Naive thymus-derived CD8-positive, alpha-beta T cell (primary cell): Measurements from ENCODE around the gene PANX2. TPM values are rescaled to one million over a fixed set of nuclear protein-coding genes. Genes with fewer than 3 reads are reported as not detected.

Source experiments
- ATAC-seq, 2 donors: fragments of 150-1000 bp; cut with Tn5 transposase in 1 of 2; sonication (Bioruptor Pico), chemical (Tn5 transposase) in 1 of 2; 1 replicate in 1 of 2; 2 replicates in 1 of 2; pipeline ENCODE4 v1.10.0; 2021; ENCODE audit warnings: mild to moderate bottlenecking in 2 of 2, moderate library complexity in 2 of 2
- POLR2A ChIA-PET: fragments of 350-600 bp; sonication (Branson Sonifier 250); formaldehyde crosslinking; loops from one replicate; lab custom pipeline; 2021; ENCODE audit warnings: antibody characterized with exemption; lab: Charles Lee
- DNase-seq, 10 donors: peaks; one replicate each; pipeline versions ENCODE4 v3.0.0 to v3.0.0-alpha.2; 2020 to 2022
- H3K27ac Mint-ChIP-seq, 10 donors: one replicate each; pipeline ENCODE4 v1.8.0; 2020 to 2022; ENCODE audit warnings: mild to moderate bottlenecking in 10 of 10, mixed read lengths in 10 of 10, moderate library complexity in 4 of 10, inconsistent platforms in 1 of 10
- H3K27me3 Mint-ChIP-seq, 5 donors: one replicate each; pipeline ENCODE4 v1.8.0; 2021 to 2022; ENCODE audit warnings: mixed read lengths in 5 of 5
- H3K36me3 Mint-ChIP-seq, 3 donors: one replicate each; pipeline ENCODE4 v1.8.0; 2020 to 2022; ENCODE audit warnings: mixed read lengths in 3 of 3, mild to moderate bottlenecking in 2 of 3, inconsistent platforms in 1 of 3
- H3K4me1 Mint-ChIP-seq, 4 donors: one replicate each; pipeline ENCODE4 v1.8.0; 2021 to 2022; ENCODE audit warnings: mixed read lengths in 4 of 4
- H3K4me3 Mint-ChIP-seq, 10 donors: one replicate each; pipeline ENCODE4 v1.8.0; 2020 to 2022; ENCODE audit warnings: mild to moderate bottlenecking in 10 of 10, mixed read lengths in 10 of 10, moderate library complexity in 6 of 10, inconsistent platforms in 1 of 10
- H3K9me3 Mint-ChIP-seq, 9 donors: one replicate each; pipeline ENCODE4 v1.8.0; 2020 to 2022; ENCODE audit warnings: mixed read lengths in 9 of 9, mild to moderate bottlenecking in 3 of 9, inconsistent platforms in 1 of 9, moderate library complexity in 1 of 9
- polyA plus RNA-seq, 3 donors: library from polyadenylated mRNA; unstranded; fragments of 300-500 nt; fragmentation: Illumina TruSeq; gene quantifications; one replicate each; pipeline ENCODE4 v1.2.3, GENCODE V29; 2021
- total RNA-seq, 8 experiments: library from RNA in 2 of 8; stranded (reverse) in 2 of 8; gene quantifications; one replicate each; pipeline ENCODE4 v1.2.3 and lab custom pipeline; 2021 to 2026

The PANX2 gene
- total and polyA plus RNA-seq, 5 experiments from 2014 or later: 0.25 to 0.26 TPM; not detected in 3

DNA sequence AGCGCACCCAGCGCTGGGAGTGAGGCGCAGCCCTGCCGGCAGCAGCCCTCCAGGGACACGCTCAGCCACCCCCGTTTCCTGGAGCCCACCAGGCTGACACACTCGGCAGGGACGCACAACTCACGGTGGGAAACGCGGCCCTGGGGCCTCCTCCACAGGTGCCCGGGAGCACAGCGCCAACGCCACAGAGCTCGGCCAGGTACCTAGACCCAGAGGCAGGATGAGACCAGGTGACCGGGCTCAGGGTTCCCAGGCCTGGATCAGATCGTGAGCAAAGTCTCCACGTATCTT, 56.3 kb downstream of the PANX2 start:
- peaks cover 3 to 10% (median 8%) of the 10 kb centered on the region in 4 donors for H3K4me1 Mint-ChIP-seq
- H3K9me3 Mint-ChIP-seq: no peaks in the 10 kb centered on the region
- H3K27ac Mint-ChIP-seq: no peak overlapping the region
- H3K4me3 Mint-ChIP-seq: no peak overlapping the region
- no peak for ATAC-seq
- peaks cover 0 to 68% (median 10%) of the 10 kb centered on the region in 3 donors for H3K36me3 Mint-ChIP-seq
- POLR2A ChIA-PET: no interaction called here
- DNase-seq: no peak
- H3K27me3 Mint-ChIP-seq: no peaks in the 10 kb centered on the region

DNA sequence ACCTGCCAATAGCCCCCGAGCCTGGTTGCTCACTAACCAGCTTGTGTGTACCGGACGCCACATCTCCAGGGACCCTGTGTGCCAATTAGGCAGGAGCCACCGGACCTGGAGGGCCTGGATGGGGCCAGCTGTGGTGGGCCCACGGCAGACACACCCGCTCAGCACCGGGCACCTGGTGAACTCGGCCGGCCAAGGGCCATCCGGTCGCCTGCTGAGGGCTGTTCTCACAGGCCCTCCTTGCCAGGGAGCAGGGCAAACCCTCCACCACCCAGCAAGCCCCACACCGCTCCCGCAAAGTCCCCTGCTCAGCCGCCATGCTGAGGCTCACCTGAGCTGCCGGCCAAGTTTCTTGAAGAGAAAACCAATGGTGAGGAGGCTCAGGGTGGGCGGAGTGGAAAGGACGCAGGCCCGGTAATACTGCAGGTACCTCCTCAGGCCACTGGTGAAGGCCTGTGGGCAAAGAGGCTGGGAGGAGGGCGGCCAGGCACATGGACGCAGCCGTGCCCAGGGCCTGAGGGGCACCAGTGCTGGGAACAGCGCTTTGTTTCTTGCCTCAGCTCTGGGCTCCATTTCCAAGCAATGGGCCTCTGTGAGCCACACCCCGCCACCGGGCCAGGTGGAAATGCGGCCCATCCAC, 57.2 kb downstream of the PANX2 start:
- peaks cover 3 to 10% (median 8%) of the 10 kb centered on the region in 4 donors for H3K4me1 Mint-ChIP-seq

DNA sequence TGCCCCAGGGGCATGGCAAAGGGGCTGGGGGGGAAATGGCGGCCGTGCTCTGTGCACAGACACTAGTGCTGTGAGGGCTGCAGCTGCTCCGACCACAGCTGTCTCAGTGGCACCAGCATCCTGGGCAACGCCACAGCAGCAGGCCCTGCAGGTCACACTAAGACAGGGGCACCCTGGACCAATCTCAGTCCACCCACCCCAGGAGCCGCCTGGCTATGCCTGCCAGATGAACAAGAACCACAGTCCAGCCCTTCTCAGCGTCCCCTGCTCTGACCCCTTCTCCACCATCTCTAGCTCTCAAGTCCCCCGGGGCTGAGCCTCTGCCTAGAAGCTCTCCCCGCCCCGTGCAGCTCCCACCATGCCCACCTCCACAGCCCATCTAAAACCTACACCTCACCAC, 57.8 kb downstream of the PANX2 start:
- Mint-ChIP-seq H3K27ac (peak overlapping the region in 3 of 10 donors; percentile 53 to 75 (median 62)), H3K27me3 (no peaks in the 10 kb centered on the region), H3K9me3 (no peaks in the 10 kb centered on the region), H3K4me1 (peaks cover 3 to 10% (median 8%) of the 10 kb centered on the region in 4 donors), H3K4me3 (no peak overlapping the region), H3K36me3 (peaks cover 0 to 73% (median 6%) of the 10 kb centered on the region in 3 donors)
- DNase-seq (peak in 1 of 10 donors; percentile 36), ATAC-seq (no peak)
- POLR2A ChIA-PET: no interaction called here

More for the DNA sequence above, 57.2 kb downstream of the PANX2 start:
- no peak for ATAC-seq
- DNase-seq: no peak
- peaks cover 0 to 75% (median 10%) of the 10 kb centered on the region in 3 donors for H3K36me3 Mint-ChIP-seq
- POLR2A ChIA-PET: no interaction called here
- H3K27ac Mint-ChIP-seq: peak overlapping the region in 1 of 10 donors; percentile 43
- no peak overlapping the region for H3K4me3 Mint-ChIP-seq
- no peaks in the 10 kb centered on the region for H3K9me3 Mint-ChIP-seq
- H3K27me3 Mint-ChIP-seq: no peaks in the 10 kb centered on the region

DNA sequence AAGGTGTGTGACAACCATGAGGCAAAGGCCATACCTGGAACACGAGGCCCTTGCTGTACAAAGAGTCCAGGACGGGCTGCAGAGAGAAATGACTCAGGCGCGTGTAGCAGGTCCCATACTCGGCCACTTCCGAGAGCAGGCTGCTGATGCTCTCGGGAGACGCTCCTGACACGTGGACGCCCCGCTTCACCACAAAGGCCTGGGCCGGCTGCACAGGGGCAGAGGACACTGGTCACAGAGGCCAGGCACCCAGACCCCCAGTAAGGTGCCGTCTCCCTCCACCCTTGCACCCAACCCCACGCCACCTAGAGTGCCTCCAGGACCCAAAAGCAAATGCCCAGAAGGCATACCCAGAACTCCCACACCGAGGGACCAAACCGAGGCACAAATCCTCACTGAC, 58.8 kb downstream of the PANX2 start:
- Mint-ChIP-seq H3K27me3 (no peaks in the 10 kb centered on the region), H3K4me3 (no peak overlapping the region), H3K9me3 (no peaks in the 10 kb centered on the region), H3K36me3 (peaks cover 0 to 71% (median 4%) of the 10 kb centered on the region in 3 donors), H3K27ac (no peak overlapping the region), H3K4me1 (peaks cover 3 to 17% (median 15%) of the 10 kb centered on the region in 4 donors)
- POLR2A ChIA-PET: no interaction called here
- ATAC-seq: no peak
- DNase-seq: no peak

Other genes with a start within 250 kb of the PANX2 start
- 10 to 100 TPM; 42.0 to 44.0 TPM for gene PIM3, start 210.0 kb upstream of the PANX2 start, total RNA-seq
- gene PIM3, start 210.0 kb upstream of the PANX2 start, polyA plus RNA-seq: 10 to 100 TPM; 12.4 to 26.0 (median 13.6) TPM
- gene IL17REL, start 158.0 kb upstream of the PANX2 start, total RNA-seq: not detected
- gene IL17REL, start 158.0 kb upstream of the PANX2 start, polyA plus RNA-seq: not detected
- gene TTLL8, start 112.4 kb upstream of the PANX2 start, total RNA-seq: not detected
- not detected for gene TTLL8, start 112.4 kb upstream of the PANX2 start, polyA plus RNA-seq
- gene MLC1, start 85.3 kb upstream of the PANX2 start, total RNA-seq: under 1 TPM; 0.16 to 0.36 TPM
- gene MLC1, start 85.3 kb upstream of the PANX2 start, polyA plus RNA-seq: 1 to 10 TPM in 1 of 3 donors, under 1 TPM in 2; 0.12 to 1.8 (median 0.34) TPM
- not detected for gene MOV10L1, start 80.7 kb upstream of the PANX2 start, total RNA-seq
- gene MOV10L1, start 80.7 kb upstream of the PANX2 start, polyA plus RNA-seq: not detected
- 100 to 1,000 TPM; 103 to 113 TPM for gene TRABD, start 15.2 kb downstream of the PANX2 start, total RNA-seq
- 10 to 100 TPM; 28.7 to 46.7 (median 31.2) TPM for gene TRABD, start 15.2 kb downstream of the PANX2 start, polyA plus RNA-seq
- gene SELENOO, start 30.3 kb downstream of the PANX2 start, total RNA-seq: 10 to 100 TPM; 40.3 to 42.4 TPM
- 1 to 10 TPM; 3.1 to 8.8 (median 5.2) TPM for gene SELENOO, start 30.3 kb downstream of the PANX2 start, polyA plus RNA-seq
- gene TUBGCP6, start 74.3 kb downstream of the PANX2 start, total RNA-seq: 100 to 1,000 TPM; 153 to 156 TPM
- 10 to 100 TPM in 2 of 3 donors, 1 to 10 TPM in 1; 9.3 to 25.2 (median 17.3) TPM for gene TUBGCP6, start 74.3 kb downstream of the PANX2 start, polyA plus RNA-seq
- gene HDAC10, start 80.5 kb downstream of the PANX2 start, total RNA-seq: 100 to 1,000 TPM; 107 to 114 TPM
- 1 to 10 TPM; 5.4 to 7.8 (median 6.4) TPM for gene HDAC10, start 80.5 kb downstream of the PANX2 start, polyA plus RNA-seq
- 1 to 10 TPM; 2.1 to 2.9 TPM for gene MAPK12, start 91.0 kb downstream of the PANX2 start, total RNA-seq
- under 1 TPM in 2 of 3 donors, not detected in 1; 0.02 to 0.03 TPM for gene MAPK12, start 91.0 kb downstream of the PANX2 start, polyA plus RNA-seq
- 1 to 10 TPM in 1 of 2 experiments, under 1 TPM in 1; 0.86 to 1.2 TPM for gene MAPK11, start 99.6 kb downstream of the PANX2 start, total RNA-seq
- under 1 TPM; 0.13 to 0.24 (median 0.16) TPM for gene MAPK11, start 99.6 kb downstream of the PANX2 start, polyA plus RNA-seq
- 10 to 100 TPM; 14.3 to 16.7 TPM for gene PLXNB2, start 136.9 kb downstream of the PANX2 start, total RNA-seq
- gene PLXNB2, start 136.9 kb downstream of the PANX2 start, polyA plus RNA-seq: 1 to 10 TPM in 2 of 3 donors, under 1 TPM in 1; 0.72 to 4.1 (median 1.1) TPM
- 1 to 10 TPM; 7.0 to 9.1 TPM for gene DENND6B, start 156.3 kb downstream of the PANX2 start, total RNA-seq
- 1 to 10 TPM in 2 of 3 donors, under 1 TPM in 1; 0.53 to 1.1 (median 1.0) TPM for gene DENND6B, start 156.3 kb downstream of the PANX2 start, polyA plus RNA-seq
- gene PPP6R2, start 172.6 kb downstream of the PANX2 start, total RNA-seq: 100 to 1,000 TPM in 1 of 2 experiments, 10 to 100 TPM in 1; 93.3 to 104 TPM
- gene PPP6R2, start 172.6 kb downstream of the PANX2 start, polyA plus RNA-seq: 10 to 100 TPM; 13.3 to 29.1 (median 17.0) TPM